ENCODE results near the gene GCK.

GRCh38 chr7:44112231-44112996, 76.8 kb downstream of the GCK start:
- TF ChIP-seq CTCF (IDR thresholded peaks at IDR 0.05): no peak
- TF ChIP-seq POLR2A (IDR thresholded peaks at IDR 0.05): no peak
